GM12801 (cell line): ENCODE data around the gene JMJD1C.

Source experiments
- TF ChIP-seq, protein P1 (sequence below): IDR thresholded peaks from one replicate; pipeline ENCODE4 v1.5.1; 2011; ENCODE audit warnings: control low read depth; ENCODE audit not compliant: insufficient read length; ENCODE audit errors: extremely low read depth

Gene JMJD1C

GRCh38 chr10:63155388-63156020 is 310.3 kb downstream of the JMJD1C start:
- TF ChIP-seq, protein P1, sequence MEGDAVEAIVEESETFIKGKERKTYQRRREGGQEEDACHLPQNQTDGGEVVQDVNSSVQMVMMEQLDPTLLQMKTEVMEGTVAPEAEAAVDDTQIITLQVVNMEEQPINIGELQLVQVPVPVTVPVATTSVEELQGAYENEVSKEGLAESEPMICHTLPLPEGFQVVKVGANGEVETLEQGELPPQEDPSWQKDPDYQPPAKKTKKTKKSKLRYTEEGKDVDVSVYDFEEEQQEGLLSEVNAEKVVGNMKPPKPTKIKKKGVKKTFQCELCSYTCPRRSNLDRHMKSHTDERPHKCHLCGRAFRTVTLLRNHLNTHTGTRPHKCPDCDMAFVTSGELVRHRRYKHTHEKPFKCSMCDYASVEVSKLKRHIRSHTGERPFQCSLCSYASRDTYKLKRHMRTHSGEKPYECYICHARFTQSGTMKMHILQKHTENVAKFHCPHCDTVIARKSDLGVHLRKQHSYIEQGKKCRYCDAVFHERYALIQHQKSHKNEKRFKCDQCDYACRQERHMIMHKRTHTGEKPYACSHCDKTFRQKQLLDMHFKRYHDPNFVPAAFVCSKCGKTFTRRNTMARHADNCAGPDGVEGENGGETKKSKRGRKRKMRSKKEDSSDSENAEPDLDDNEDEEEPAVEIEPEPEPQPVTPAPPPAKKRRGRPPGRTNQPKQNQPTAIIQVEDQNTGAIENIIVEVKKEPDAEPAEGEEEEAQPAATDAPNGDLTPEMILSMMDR: no peak

DNA sequence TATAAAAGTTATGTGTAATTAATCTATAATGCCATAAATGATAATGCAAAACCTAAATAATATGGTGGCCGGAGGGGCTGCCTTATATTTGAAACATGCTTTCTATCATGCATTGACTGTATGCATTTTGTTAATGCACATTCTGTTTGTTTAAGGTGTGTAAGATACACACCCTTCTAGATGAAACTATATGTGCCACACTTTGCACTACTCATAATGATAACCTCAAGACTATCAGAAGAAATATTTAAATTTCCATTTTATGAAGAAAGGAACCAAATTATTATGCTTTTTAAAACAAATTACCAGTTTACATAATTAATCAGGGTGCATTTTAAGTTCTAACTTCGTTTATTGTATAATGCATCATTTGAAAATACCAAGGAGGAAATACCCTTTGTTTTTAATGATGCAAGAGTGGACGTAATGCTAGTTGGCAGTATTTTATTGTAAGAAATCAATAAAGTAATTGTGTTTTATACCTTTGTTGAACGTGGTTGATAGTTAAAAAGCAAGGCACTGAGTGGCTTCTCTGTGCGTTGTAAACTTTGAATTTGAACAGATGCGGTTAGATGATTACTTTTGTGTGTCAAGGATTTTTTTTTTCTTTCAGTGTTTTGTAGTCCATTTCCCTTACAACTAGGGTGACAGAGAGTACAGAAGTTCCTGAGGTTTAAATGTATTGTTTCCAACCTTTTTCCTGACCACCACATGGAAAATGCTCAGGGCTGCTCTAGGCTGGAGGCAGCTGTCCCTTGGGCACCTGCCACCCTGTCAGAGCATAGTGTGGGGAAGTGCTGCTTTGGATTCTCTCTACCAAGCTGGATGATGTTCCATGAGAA is 311.0 kb downstream of the JMJD1C start:
- TF ChIP-seq, protein P1: no peak

DNA sequence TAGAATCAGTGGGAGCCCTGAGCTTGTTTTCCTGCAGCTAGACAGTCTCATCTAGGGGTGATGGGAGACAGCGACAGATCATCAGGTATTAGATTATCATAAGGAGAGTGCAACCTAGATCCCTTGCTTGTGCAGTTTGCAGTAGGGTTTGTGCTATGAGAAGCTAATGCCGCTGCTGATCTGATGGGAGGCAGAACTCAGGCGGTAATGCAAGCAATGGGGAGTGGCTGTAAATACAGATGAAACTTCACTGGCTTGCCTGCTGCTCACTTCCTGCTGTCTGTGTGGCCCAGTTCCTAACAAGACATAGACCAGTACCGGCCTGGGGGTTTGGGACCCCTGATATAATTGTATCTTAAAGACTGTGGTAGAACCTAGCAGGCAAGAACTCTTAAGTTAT is 315.0 kb downstream of the JMJD1C start:
- TF ChIP-seq, protein P1: no peak

GRCh38 chr10:63146503-63146902 is 319.3 kb downstream of the JMJD1C start:
- TF ChIP-seq, protein P1: no peak

DNA sequence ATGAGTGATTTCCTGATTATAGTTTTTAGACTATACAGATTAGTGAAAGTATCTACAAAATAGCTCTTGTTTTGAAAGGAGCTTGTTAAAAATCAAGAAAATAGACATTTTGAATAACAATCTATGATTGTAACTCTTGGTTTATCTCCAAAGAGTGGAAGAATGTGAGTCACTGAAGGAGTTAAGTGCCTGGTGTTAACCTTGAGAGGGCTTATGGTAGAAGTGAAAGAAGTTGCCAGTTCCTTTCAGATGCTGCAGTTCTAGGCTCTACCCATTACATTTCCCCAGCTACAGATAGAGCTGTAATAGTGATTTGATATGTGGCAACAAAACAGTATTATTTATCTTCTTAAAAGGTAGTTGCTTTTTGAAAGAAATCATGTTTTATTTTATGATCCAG is 320.0 kb downstream of the JMJD1C start:
- TF ChIP-seq, protein P1: no peak

- TF ChIP-seq, protein P1: no peak
These were observed 321.8 kb downstream of the JMJD1C start for GRCh38 chr10:63143987-63144386.

DNA sequence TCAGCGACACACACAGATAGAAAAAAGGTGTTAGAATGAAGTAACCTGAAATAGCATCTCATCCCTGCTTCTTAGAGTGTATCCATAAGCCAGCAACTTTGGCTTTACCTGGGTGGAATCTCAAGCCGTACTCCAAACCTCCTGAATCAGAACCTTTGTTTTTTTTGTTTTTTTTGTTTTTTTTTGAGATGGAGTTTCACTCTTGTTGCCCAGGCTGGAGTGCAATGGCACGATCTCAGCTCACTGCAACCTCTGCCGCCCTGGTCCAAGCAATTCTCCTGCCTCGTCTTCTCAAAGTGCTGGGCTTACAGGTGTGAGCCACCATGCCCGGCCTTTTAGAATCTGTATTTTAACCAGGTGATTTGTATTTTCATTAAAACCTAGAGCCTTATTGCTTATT is 323.6 kb downstream of the JMJD1C start:
- TF ChIP-seq, protein P1: no peak
